HG02588 (cell line): ENCODE data around the gene LUC7L3.
"Not testable (repeated sequence)": the region's sequence is repeated elsewhere in the genome, so short reads cannot be mapped to it uniquely, and the experiment has no call there.

ENCODE experiments used
- ATAC-seq: cut with Tn5 transposase; IDR thresholded peaks from one replicate; pipeline ENCODE4 v1.9.1; 2021; ENCODE audit warnings: mild to moderate bottlenecking, moderate library complexity; ENCODE audit not compliant: unreplicated experiment

LUC7L3 gene

GRCh38 chr17:50781167-50781566 is 61.8 kb downstream of the LUC7L3 start:
- ATAC-seq, result no peak

GRCh38 chr17:50783193-50783660 is 63.8 kb downstream of the LUC7L3 start:
- ATAC-seq, result peak; percentile 66

- ATAC-seq, result no peak
These were observed 64.5 kb downstream of the LUC7L3 start for GRCh38 chr17:50783905-50784304.

- no peak for ATAC-seq
These were observed 65.7 kb downstream of the LUC7L3 start for GRCh38 chr17:50785126-50785525.

GRCh38 chr17:50785946-50786570 is 66.7 kb downstream of the LUC7L3 start:
- ATAC-seq, result no peak

GRCh38 chr17:50787106-50787505 is 67.7 kb downstream of the LUC7L3 start:
- no peak for ATAC-seq

GRCh38 chr17:50790618-50791017 is 71.2 kb downstream of the LUC7L3 start:
- ATAC-seq, result no peak

- no peak for ATAC-seq
These were observed 72.7 kb downstream of the LUC7L3 start for GRCh38 chr17:50792132-50792531.

GRCh38 chr17:50793007-50793406 is 73.6 kb downstream of the LUC7L3 start:
- no peak for ATAC-seq

- ATAC-seq, result no peak
These were observed 75.0 kb downstream of the LUC7L3 start for GRCh38 chr17:50794361-50794760.

- ATAC-seq, result no peak
These were observed 77.9 kb downstream of the LUC7L3 start for GRCh38 chr17:50797135-50797810.

- ATAC-seq, result no peak
These were observed 79.3 kb downstream of the LUC7L3 start for GRCh38 chr17:50798424-50799288.

- no peak for ATAC-seq
These were observed 80.2 kb downstream of the LUC7L3 start for GRCh38 chr17:50799582-50799981.

- no peak for ATAC-seq
These were observed 80.8 kb downstream of the LUC7L3 start for GRCh38 chr17:50800196-50800700.

- ATAC-seq, result no peak
These were observed 83.5 kb downstream of the LUC7L3 start for GRCh38 chr17:50802609-50803571.

GRCh38 chr17:50803676-50804075 is 84.3 kb downstream of the LUC7L3 start:
- no peak for ATAC-seq

GRCh38 chr17:50804749-50805475 is 85.5 kb downstream of the LUC7L3 start:
- not testable (repeated sequence) for ATAC-seq

- no peak for ATAC-seq
These were observed 86.1 kb downstream of the LUC7L3 start for GRCh38 chr17:50805486-50805885.
